ENCODE measurements around the gene XXYLT1. TPM values are rescaled to one million over a fixed set of nuclear protein-coding genes. Genes with fewer than 3 reads are reported as not detected.

XXYLT1 gene
- total RNA-seq, 1 donor from 2014 or later, result 42.9 TPM

GRCh38 chr3:195195321-195196209 is 75.4 kb downstream of the XXYLT1 start:
- Mint-ChIP-seq H3K36me3 (peaks cover 15% of the 10 kb centered on the region), H3K27ac (no peak overlapping the region), H3K27me3 (ENCODE audit: low read depth) (no peaks in the 10 kb centered on the region), H3K9me3 (peaks cover 14% of the 10 kb centered on the region), H3K4me1 (peaks cover 12% of the 10 kb centered on the region), H3K4me3 (no peak overlapping the region)
- no peak for DNase-seq (ENCODE audit: low spot score in 2 of 2, unreplicated experiment in 2 of 2)
- TF ChIP-seq CTCF (IDR thresholded peaks at IDR 0.05; ENCODE audit: unreplicated experiment), result no peak

GRCh38 chr3:195194559-195195206 is 76.3 kb downstream of the XXYLT1 start:
- no peak for DNase-seq (ENCODE audit: low spot score in 2 of 2, unreplicated experiment in 2 of 2)
- H3K36me3 Mint-ChIP-seq, result peaks cover 16% of the 10 kb centered on the region
- H3K27ac Mint-ChIP-seq, result no peak overlapping the region
- no peaks in the 10 kb centered on the region for H3K27me3 Mint-ChIP-seq (ENCODE audit: low read depth)
- peaks cover 13% of the 10 kb centered on the region for H3K4me1 Mint-ChIP-seq
- TF ChIP-seq CTCF (IDR thresholded peaks at IDR 0.05; ENCODE audit: unreplicated experiment), result no peak
- H3K9me3 Mint-ChIP-seq, result peaks cover 15% of the 10 kb centered on the region
- no peak overlapping the region for H3K4me3 Mint-ChIP-seq

- Mint-ChIP-seq H3K4me1 (peaks cover 31% of the 10 kb centered on the region), H3K9me3 (peaks cover 20% of the 10 kb centered on the region), H3K36me3 (peaks cover 20% of the 10 kb centered on the region), H3K4me3 (no peak overlapping the region), H3K27ac (no peak overlapping the region), H3K27me3 (ENCODE audit: low read depth) (no peaks in the 10 kb centered on the region)
- no peak for DNase-seq (ENCODE audit: low spot score in 2 of 2, unreplicated experiment in 2 of 2)
- TF ChIP-seq CTCF (IDR thresholded peaks at IDR 0.05; ENCODE audit: unreplicated experiment), result no peak
Measured at GRCh38 chr3:195191580-195191979, 79.4 kb downstream of the XXYLT1 start.

GRCh38 chr3:195189821-195190220 is 81.1 kb downstream of the XXYLT1 start:
- no peak for DNase-seq (ENCODE audit: low spot score in 2 of 2, unreplicated experiment in 2 of 2)
- peaks cover 41% of the 10 kb centered on the region for H3K4me1 Mint-ChIP-seq
- H3K9me3 Mint-ChIP-seq, result peaks cover 20% of the 10 kb centered on the region
- H3K36me3 Mint-ChIP-seq, result peaks cover 20% of the 10 kb centered on the region
- no peak for TF ChIP-seq CTCF (IDR thresholded peaks at IDR 0.05; ENCODE audit: unreplicated experiment)
- no peaks in the 10 kb centered on the region for H3K27me3 Mint-ChIP-seq (ENCODE audit: low read depth)
- H3K27ac Mint-ChIP-seq, result no peak overlapping the region
- no peak overlapping the region for H3K4me3 Mint-ChIP-seq

- H3K4me3 Mint-ChIP-seq, result no peak overlapping the region
- H3K36me3 Mint-ChIP-seq, result peaks cover 20% of the 10 kb centered on the region
- peaks cover 47% of the 10 kb centered on the region for H3K4me1 Mint-ChIP-seq
- H3K9me3 Mint-ChIP-seq, result peaks cover 20% of the 10 kb centered on the region
- no peak for TF ChIP-seq CTCF (IDR thresholded peaks at IDR 0.05; ENCODE audit: unreplicated experiment)
- no peaks in the 10 kb centered on the region for H3K27me3 Mint-ChIP-seq (ENCODE audit: low read depth)
- DNase-seq (ENCODE audit: low spot score in 2 of 2, unreplicated experiment in 2 of 2), result no peak
- peak overlapping the region; percentile 93 for H3K27ac Mint-ChIP-seq
Measured at GRCh38 chr3:195188426-195188927, 82.5 kb downstream of the XXYLT1 start.
